ENCODE measurements around the gene NTM.

GRCh38 chr11:131418189-131418588 lies 47.8 kb downstream of the NTM start:
- TF ChIP-seq, protein P1, sequence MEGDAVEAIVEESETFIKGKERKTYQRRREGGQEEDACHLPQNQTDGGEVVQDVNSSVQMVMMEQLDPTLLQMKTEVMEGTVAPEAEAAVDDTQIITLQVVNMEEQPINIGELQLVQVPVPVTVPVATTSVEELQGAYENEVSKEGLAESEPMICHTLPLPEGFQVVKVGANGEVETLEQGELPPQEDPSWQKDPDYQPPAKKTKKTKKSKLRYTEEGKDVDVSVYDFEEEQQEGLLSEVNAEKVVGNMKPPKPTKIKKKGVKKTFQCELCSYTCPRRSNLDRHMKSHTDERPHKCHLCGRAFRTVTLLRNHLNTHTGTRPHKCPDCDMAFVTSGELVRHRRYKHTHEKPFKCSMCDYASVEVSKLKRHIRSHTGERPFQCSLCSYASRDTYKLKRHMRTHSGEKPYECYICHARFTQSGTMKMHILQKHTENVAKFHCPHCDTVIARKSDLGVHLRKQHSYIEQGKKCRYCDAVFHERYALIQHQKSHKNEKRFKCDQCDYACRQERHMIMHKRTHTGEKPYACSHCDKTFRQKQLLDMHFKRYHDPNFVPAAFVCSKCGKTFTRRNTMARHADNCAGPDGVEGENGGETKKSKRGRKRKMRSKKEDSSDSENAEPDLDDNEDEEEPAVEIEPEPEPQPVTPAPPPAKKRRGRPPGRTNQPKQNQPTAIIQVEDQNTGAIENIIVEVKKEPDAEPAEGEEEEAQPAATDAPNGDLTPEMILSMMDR (IDR thresholded peaks at IDR 0.05), result no peak
- no peak for TF ChIP-seq ZFX (IDR thresholded peaks at IDR 0.05; ENCODE audit: borderline replicate concordance)
